ENCODE data around the gene HELZ. TPM values are rescaled to one million over a fixed set of nuclear protein-coding genes. Genes with fewer than 3 reads are reported as not detected.

HELZ gene
- total RNA-seq, 1 donor from 2014 or later = 53.4 TPM

DNA sequence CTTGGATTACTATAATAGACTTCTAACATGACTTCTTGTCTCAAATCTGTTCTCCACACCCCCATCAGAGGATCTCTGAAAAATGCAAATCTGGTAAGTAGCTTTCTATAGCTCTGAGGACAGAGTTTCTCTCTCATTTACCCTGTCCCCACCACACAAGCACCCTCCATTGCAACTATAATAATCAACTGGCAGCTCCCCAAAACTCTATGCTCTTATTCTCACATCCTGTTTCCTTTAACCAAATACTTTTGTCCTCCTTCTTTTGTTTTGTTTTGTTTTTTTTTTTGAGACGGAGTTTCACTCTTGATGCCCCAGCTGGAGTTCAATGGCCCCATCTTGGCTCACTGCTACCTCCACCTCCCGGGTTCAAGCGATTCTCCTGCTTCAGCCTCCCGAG lies 73.4 kb downstream of the HELZ start:
- Mint-ChIP-seq H3K9me3 (ENCODE audit: unreplicated experiment) (no peaks in the 10 kb centered on the region), H3K4me3 (ENCODE audit: unreplicated experiment) (no peak overlapping the region), H3K36me3 (ENCODE audit: low read depth, unreplicated experiment) (peaks cover 14% of the 10 kb centered on the region), H3K27me3 (ENCODE audit: low read depth, unreplicated experiment) (no peaks in the 10 kb centered on the region), H3K27ac (ENCODE audit: unreplicated experiment) (no peak overlapping the region), H3K4me1 (ENCODE audit: low read depth, unreplicated experiment) (no peaks in the 10 kb centered on the region)
- H3K27ac ChIP-seq (ENCODE audit: low read depth, low read length) = no peak overlapping the region
- no peak for FAIRE-seq
- DNase-seq (ENCODE audit: low read depth) = no peak
- no peak overlapping the region for H3K4me3 ChIP-seq (ENCODE audit: insufficient read depth, low read depth, low read length)
- H3K9ac ChIP-seq (ENCODE audit: low read length) = no peak overlapping the region
- peaks cover 5% of the 10 kb centered on the region for H3K36me3 ChIP-seq (ENCODE audit: insufficient read depth, low read length)
- H3K79me2 ChIP-seq (ENCODE audit: insufficient read depth, low read length) = no peaks in the 10 kb centered on the region
- H3K27me3 ChIP-seq (ENCODE audit: insufficient read depth, low read length) = no peaks in the 10 kb centered on the region
- TF ChIP-seq, protein P1, sequence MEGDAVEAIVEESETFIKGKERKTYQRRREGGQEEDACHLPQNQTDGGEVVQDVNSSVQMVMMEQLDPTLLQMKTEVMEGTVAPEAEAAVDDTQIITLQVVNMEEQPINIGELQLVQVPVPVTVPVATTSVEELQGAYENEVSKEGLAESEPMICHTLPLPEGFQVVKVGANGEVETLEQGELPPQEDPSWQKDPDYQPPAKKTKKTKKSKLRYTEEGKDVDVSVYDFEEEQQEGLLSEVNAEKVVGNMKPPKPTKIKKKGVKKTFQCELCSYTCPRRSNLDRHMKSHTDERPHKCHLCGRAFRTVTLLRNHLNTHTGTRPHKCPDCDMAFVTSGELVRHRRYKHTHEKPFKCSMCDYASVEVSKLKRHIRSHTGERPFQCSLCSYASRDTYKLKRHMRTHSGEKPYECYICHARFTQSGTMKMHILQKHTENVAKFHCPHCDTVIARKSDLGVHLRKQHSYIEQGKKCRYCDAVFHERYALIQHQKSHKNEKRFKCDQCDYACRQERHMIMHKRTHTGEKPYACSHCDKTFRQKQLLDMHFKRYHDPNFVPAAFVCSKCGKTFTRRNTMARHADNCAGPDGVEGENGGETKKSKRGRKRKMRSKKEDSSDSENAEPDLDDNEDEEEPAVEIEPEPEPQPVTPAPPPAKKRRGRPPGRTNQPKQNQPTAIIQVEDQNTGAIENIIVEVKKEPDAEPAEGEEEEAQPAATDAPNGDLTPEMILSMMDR (IDR thresholded peaks at IDR 0.05; ENCODE audit: insufficient read depth, low read depth, low read length) = no peak
- no peak for TF ChIP-seq EZH2 (IDR thresholded peaks at IDR 0.05; ENCODE audit: insufficient read depth, low read length)
- no peak overlapping the region for H3K4me2 ChIP-seq (ENCODE audit: low read length)
- H3K4me1 ChIP-seq (ENCODE audit: insufficient read depth, low read length) = no peaks in the 10 kb centered on the region
- peaks cover 5% of the 10 kb centered on the region for H4K20me1 ChIP-seq (ENCODE audit: insufficient read depth, low read length)
- no peaks in the 10 kb centered on the region for H3K9me3 ChIP-seq (ENCODE audit: insufficient read depth, low read depth, low read length)
- H2AFZ ChIP-seq (ENCODE audit: low read depth, low read length) = no peak overlapping the region

DNA sequence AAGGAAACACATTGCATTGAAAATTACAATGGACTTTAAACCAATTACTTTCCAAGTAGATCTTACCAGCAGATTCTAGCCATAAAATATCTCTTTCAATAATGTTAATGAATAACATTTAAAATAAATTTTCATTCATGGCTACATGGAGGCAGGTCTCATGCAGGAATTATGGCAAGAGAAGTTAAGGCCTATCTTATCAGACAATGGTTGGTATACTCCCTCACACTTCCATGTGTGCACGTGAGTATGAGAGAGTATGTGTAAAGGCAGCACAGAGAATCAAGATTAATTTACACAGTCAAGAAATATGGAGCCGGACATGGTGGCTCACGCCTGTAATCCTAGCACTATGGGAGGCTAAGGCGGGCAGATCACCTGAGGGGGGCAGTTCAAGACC lies 76.5 kb downstream of the HELZ start:
- no peaks in the 10 kb centered on the region for H3K79me2 ChIP-seq (ENCODE audit: insufficient read depth, low read length)
- H3K4me1 ChIP-seq (ENCODE audit: insufficient read depth, low read length) = no peaks in the 10 kb centered on the region
- no peak for TF ChIP-seq EZH2 (IDR thresholded peaks at IDR 0.05; ENCODE audit: insufficient read depth, low read length)
- TF ChIP-seq, protein P1 (IDR thresholded peaks at IDR 0.05; ENCODE audit: insufficient read depth, low read depth, low read length) = no peak
- Mint-ChIP-seq H3K27me3 (ENCODE audit: low read depth, unreplicated experiment) (no peaks in the 10 kb centered on the region), H3K9me3 (ENCODE audit: unreplicated experiment) (no peaks in the 10 kb centered on the region), H3K4me1 (ENCODE audit: low read depth, unreplicated experiment) (no peaks in the 10 kb centered on the region), H3K27ac (ENCODE audit: unreplicated experiment) (no peak overlapping the region), H3K4me3 (ENCODE audit: unreplicated experiment) (no peak overlapping the region), H3K36me3 (ENCODE audit: low read depth, unreplicated experiment) (peaks cover 12% of the 10 kb centered on the region)
- peaks cover 5% of the 10 kb centered on the region for H4K20me1 ChIP-seq (ENCODE audit: insufficient read depth, low read length)
- peaks cover 20% of the 10 kb centered on the region for H3K36me3 ChIP-seq (ENCODE audit: insufficient read depth, low read length)
- no peak overlapping the region for H3K27ac ChIP-seq (ENCODE audit: low read depth, low read length)
- H3K9me3 ChIP-seq (ENCODE audit: insufficient read depth, low read depth, low read length) = no peaks in the 10 kb centered on the region
- FAIRE-seq (no peak), DNase-seq (ENCODE audit: low read depth) (no peak)
- no peak overlapping the region for H2AFZ ChIP-seq (ENCODE audit: low read depth, low read length)
- no peaks in the 10 kb centered on the region for H3K27me3 ChIP-seq (ENCODE audit: insufficient read depth, low read length)
- H3K4me2 ChIP-seq (ENCODE audit: low read length) = no peak overlapping the region
- no peak overlapping the region for H3K9ac ChIP-seq (ENCODE audit: low read length)
- H3K4me3 ChIP-seq (ENCODE audit: insufficient read depth, low read depth, low read length) = no peak overlapping the region

DNA sequence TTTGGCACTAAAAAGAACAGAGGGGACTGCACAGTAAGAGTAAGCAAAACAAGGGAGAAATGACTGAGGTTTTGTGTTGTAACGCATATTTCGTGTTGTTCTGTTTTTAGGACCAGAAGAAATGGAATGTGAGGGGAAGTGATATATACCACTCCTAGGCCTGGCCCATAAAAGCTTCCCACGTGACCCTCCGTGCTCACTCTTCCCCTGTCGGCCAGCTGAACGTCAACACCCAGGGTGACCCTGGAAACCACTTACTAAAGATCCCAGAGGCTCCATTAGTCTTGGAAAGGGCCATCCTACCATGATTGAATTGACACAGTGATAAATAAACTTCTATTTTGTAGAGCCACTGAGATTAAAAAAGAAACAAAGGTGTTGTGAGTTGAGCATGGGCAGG lies 79.8 kb downstream of the HELZ start:
- FAIRE-seq = no peak
- no peaks in the 10 kb centered on the region for H3K27me3 ChIP-seq (ENCODE audit: insufficient read depth, low read length)
- H3K79me2 ChIP-seq (ENCODE audit: insufficient read depth, low read length) = no peaks in the 10 kb centered on the region
- no peaks in the 10 kb centered on the region for H3K4me1 ChIP-seq (ENCODE audit: insufficient read depth, low read length)
- Mint-ChIP-seq H3K4me1 (ENCODE audit: low read depth, unreplicated experiment) (no peaks in the 10 kb centered on the region), H3K27ac (ENCODE audit: unreplicated experiment) (no peak overlapping the region), H3K36me3 (ENCODE audit: low read depth, unreplicated experiment) (peaks cover 8% of the 10 kb centered on the region), H3K27me3 (ENCODE audit: low read depth, unreplicated experiment) (no peaks in the 10 kb centered on the region), H3K4me3 (ENCODE audit: unreplicated experiment) (no peak overlapping the region), H3K9me3 (ENCODE audit: unreplicated experiment) (no peaks in the 10 kb centered on the region)
- no peak overlapping the region for H3K4me3 ChIP-seq (ENCODE audit: insufficient read depth, low read depth, low read length)
- H3K4me2 ChIP-seq (ENCODE audit: low read length) = no peak overlapping the region
- peaks cover 29% of the 10 kb centered on the region for H3K36me3 ChIP-seq (ENCODE audit: insufficient read depth, low read length)
- TF ChIP-seq EZH2 (IDR thresholded peaks at IDR 0.05; ENCODE audit: insufficient read depth, low read length) = no peak
- TF ChIP-seq, protein P1 (IDR thresholded peaks at IDR 0.05; ENCODE audit: insufficient read depth, low read depth, low read length) = no peak
- DNase-seq (ENCODE audit: low read depth) = no peak
- no peaks in the 10 kb centered on the region for H3K9me3 ChIP-seq (ENCODE audit: insufficient read depth, low read depth, low read length)
- no peak overlapping the region for H3K9ac ChIP-seq (ENCODE audit: low read length)
- no peak overlapping the region for H3K27ac ChIP-seq (ENCODE audit: low read depth, low read length)
- no peaks in the 10 kb centered on the region for H4K20me1 ChIP-seq (ENCODE audit: insufficient read depth, low read length)
- no peak overlapping the region for H2AFZ ChIP-seq (ENCODE audit: low read depth, low read length)
